T-cell (primary cell): ENCODE data around the gene GLRX. TPM values are rescaled to one million over a fixed set of nuclear protein-coding genes. Genes with fewer than 3 reads are reported as not detected.

ENCODE experiments used
- ATAC-seq, 4 experiments: fragments of 200-7000 bp in 3 of 4; fragments of 150-1000 bp in 1 of 4; cut with Tn5 transposase; replicated peaks in 1 of 4; 1 replicate in 3 of 4; 2 replicates in 1 of 4; pipeline ENCODE4 v1.10.0; 2021; ENCODE audit warnings: moderate library complexity in 3 of 4, mild to moderate bottlenecking in 2 of 4, moderate number of reproducible peaks in 1 of 4
- CTCF ChIA-PET, 2 donors: fragments of 300-600 bp; sonication (Branson Sonifier 250); formaldehyde crosslinking; loops; one replicate each; lab custom pipeline; 2022; ENCODE audit warnings: antibody characterized with exemption in 2 of 2; lab: Charles Lee
- POLR2A ChIA-PET, 2 donors: fragments of 300-600 bp; sonication (Branson Sonifier 250); formaldehyde crosslinking; loops; one replicate each; lab custom pipeline; 2022; ENCODE audit warnings: antibody characterized with exemption in 2 of 2; lab: Charles Lee
- DNase-seq, 35 experiments: peaks; one replicate each; pipeline versions ENCODE4 v3.0.0 to v3.0.0-alpha.2; 2013 to 2023
- H3K27ac ChIP-seq: one replicate; pipeline ENCODE4 v1.5.1; 2013; ENCODE audit warnings: low read length
- H3K27me3 ChIP-seq, 2 experiments: replicated peaks in 1 of 2; 1 replicate in 1 of 2; 2 replicates in 1 of 2; pipeline versions ENCODE4 v1.6.1 to v1.7.0; 2013; ENCODE audit warnings: low read length in 1 of 2, mixed read lengths in 1 of 2; ENCODE audit not compliant: control insufficient read depth in 2 of 2, insufficient read depth in 2 of 2; ENCODE audit errors: extremely low read depth in 1 of 2
- H3K36me3 ChIP-seq, 2 donors: 1 replicate in 1 of 2; 2 replicates in 1 of 2; pipeline versions ENCODE4 v1.6.1 to v1.7.0; 2013; ENCODE audit warnings: low read length in 1 of 2; ENCODE audit not compliant: control insufficient read depth in 2 of 2, insufficient read depth in 1 of 2; ENCODE audit errors: extremely low read depth in 1 of 2
- H3K4me1 ChIP-seq, 2 experiments: 1 replicate in 1 of 2; 2 replicates in 1 of 2; pipeline versions ENCODE4 v1.6.1 to v1.7.0; 2013; ENCODE audit warnings: low read length in 2 of 2, mixed read lengths in 1 of 2; ENCODE audit not compliant: insufficient read depth in 2 of 2, control insufficient read depth in 1 of 2; ENCODE audit errors: extremely low read depth in 1 of 2
- H3K4me3 ChIP-seq, 2 donors: 1 replicate in 1 of 2; 2 replicates in 1 of 2; pipeline versions ENCODE4 v1.5.1 to v1.7.0; 2013; ENCODE audit warnings: mild to moderate bottlenecking in 2 of 2, low read length in 1 of 2, moderate library complexity in 1 of 2; ENCODE audit not compliant: control insufficient read depth in 1 of 2; ENCODE audit errors: extremely low read depth in 1 of 2
- H3K9me3 ChIP-seq: 2 replicates; pipeline ENCODE4 v1.7.0; 2013
- H3K27ac Mint-ChIP-seq, 2 donors: one replicate each; pipeline ENCODE4 v1.8.0; 2020 to 2021; ENCODE audit warnings: mild to moderate bottlenecking in 2 of 2, mixed read lengths in 2 of 2
- H3K27me3 Mint-ChIP-seq, 2 donors: one replicate each; pipeline ENCODE4 v1.8.0; 2021 to 2022; ENCODE audit warnings: mixed read lengths in 2 of 2
- H3K36me3 Mint-ChIP-seq: one replicate; pipeline ENCODE4 v1.8.0; 2021; ENCODE audit warnings: mixed read lengths
- H3K4me1 Mint-ChIP-seq, 3 donors: one replicate each; pipeline ENCODE4 v1.8.0; 2020 to 2022; ENCODE audit warnings: mixed read lengths in 3 of 3, mild to moderate bottlenecking in 1 of 3
- H3K4me3 Mint-ChIP-seq, 3 donors: one replicate each; pipeline ENCODE4 v1.8.0; 2020 to 2022; ENCODE audit warnings: mild to moderate bottlenecking in 3 of 3, mixed read lengths in 3 of 3, moderate library complexity in 3 of 3
- H3K9me3 Mint-ChIP-seq, 3 donors: one replicate each; pipeline ENCODE4 v1.8.0; 2020 to 2022; ENCODE audit warnings: mixed read lengths in 3 of 3
- WGBS: methylation state at CpG from one replicate; pipeline ENCODE4 v1.1.5; 2013; ENCODE audit warnings: missing lambda C conversion rate; ENCODE audit not compliant: insufficient coverage; 5-methylcytosine and 5-hydroxymethylcytosine counted together
- total RNA-seq, 35 experiments: library from RNA in 6 of 35; stranded (reverse) in 6 of 35; fragments of 120-200 nt in 1 of 35; gene quantifications; one replicate each; pipeline versions ENCODE4 v1.2.1 to v1.2.4 and lab custom pipeline; 2013 to 2026

GLRX gene
- total RNA-seq, 5 donors from 2014 or later (not counting 1 experiment from before 2014, with no cell fraction given), result 27.6 to 73.3 (median 56.8) TPM

GRCh38 chr5:95848701-95849100 is 26.2 kb upstream of the GLRX start:
- no peak for DNase-seq
- no peak overlapping the region for H3K4me3 Mint-ChIP-seq
- whole genome bisulfite sequencing, result 91% methylated on average over 3 of the region's 3 CpGs

GRCh38 chr5:95847261-95847592 is 24.7 kb upstream of the GLRX start:
- no peaks in the 10 kb centered on the region for H3K36me3 Mint-ChIP-seq
- Histone ChIP-seq H3K9me3 (no peaks in the 10 kb centered on the region), H3K27ac (no peak overlapping the region), H3K36me3 (no peaks in the 10 kb centered on the region), H3K4me1 (peaks cover 7 to 17% of the 10 kb centered on the region in 2 experiments), H3K27me3 (no peaks in the 10 kb centered on the region), H3K4me3 (no peak overlapping the region)
- ChIA-PET POLR2A (no interaction called here), CTCF (interaction anchor here (0.5 to 8.9 kb wide), 17 partner anchors 10 to 478 kb away, joined by 3 to 92 read pairs (median 4); partner anchors contain the start of gene GLRX (in 1 of the 2))
- no peaks in the 10 kb centered on the region for H3K9me3 Mint-ChIP-seq
- no peak overlapping the region for H3K4me3 Mint-ChIP-seq
- ATAC-seq (no peak), DNase-seq (no peak)
- peaks cover 3% of the 10 kb centered on the region in 2 donors for H3K27me3 Mint-ChIP-seq
- H3K27ac Mint-ChIP-seq, result no peak overlapping the region
- peaks cover 14 to 22% (median 22%) of the 10 kb centered on the region in 3 donors for H3K4me1 Mint-ChIP-seq
- no CpG with 5 or more reads among the region's 1 CpG for WGBS

More at GRCh38 chr5:95848701-95849100, 26.2 kb upstream of the GLRX start:
- ChIA-PET POLR2A (no interaction called here), CTCF (interaction anchor here (0.6 to 8.9 kb wide), 19 partner anchors 17 to 1951 kb away, joined by 3 to 92 read pairs (median 4); no protein-coding TSS in a partner anchor)
- peaks cover 3% of the 10 kb centered on the region in 2 donors for H3K27me3 Mint-ChIP-seq
- Histone ChIP-seq H3K36me3 (no peaks in the 10 kb centered on the region), H3K27me3 (peaks cover 0 to 5% of the 10 kb centered on the region in 2 experiments), H3K4me1 (peaks cover 0 to 3% of the 10 kb centered on the region in 2 experiments), H3K9me3 (no peaks in the 10 kb centered on the region), H3K4me3 (no peak overlapping the region), H3K27ac (no peak overlapping the region)
- ATAC-seq, result no peak
- H3K9me3 Mint-ChIP-seq, result no peaks in the 10 kb centered on the region
- peaks cover 2 to 12% (median 9%) of the 10 kb centered on the region in 3 donors for H3K4me1 Mint-ChIP-seq
- H3K36me3 Mint-ChIP-seq, result no peaks in the 10 kb centered on the region
- no peak overlapping the region for H3K27ac Mint-ChIP-seq

GRCh38 chr5:95846554-95847260 is 24.2 kb upstream of the GLRX start:
- H3K27me3 ChIP-seq, result no peaks in the 10 kb centered on the region
- Mint-ChIP-seq H3K9me3 (no peaks in the 10 kb centered on the region), H3K27me3 (peaks cover 3% of the 10 kb centered on the region in 2 donors), H3K4me1 (peaks cover 14 to 23% (median 22%) of the 10 kb centered on the region in 3 donors), H3K27ac (no peak overlapping the region), H3K36me3 (no peaks in the 10 kb centered on the region), H3K4me3 (no peak overlapping the region)
- DNase-seq (peak; percentile 28 to 87 (median 60)), ATAC-seq (peak; percentile 74 to 80 (median 76))
- CTCF ChIA-PET, result interaction anchor here (0.5 to 8.9 kb wide), 25 partner anchors 10 to 479 kb away, joined by 3 to 92 read pairs (median 4); partner anchors contain the start of gene GLRX (in 1 of the 2)
- H3K9me3 ChIP-seq, result no peaks in the 10 kb centered on the region
- no peak overlapping the region for H3K27ac ChIP-seq
- H3K4me1 ChIP-seq, result peaks cover 7 to 17% of the 10 kb centered on the region in 2 experiments
- 98% methylated on average over 3 of the region's 7 CpGs for WGBS
- no peaks in the 10 kb centered on the region for H3K36me3 ChIP-seq
- no peak overlapping the region for H3K4me3 ChIP-seq
- POLR2A ChIA-PET, result no interaction called here

- H3K9me3 ChIP-seq, result no peaks in the 10 kb centered on the region
- H3K4me1 Mint-ChIP-seq, result peaks cover 16 to 23% (median 22%) of the 10 kb centered on the region in 3 donors
- H3K4me1 ChIP-seq, result peaks cover 7 to 17% of the 10 kb centered on the region in 2 experiments
- no peak for ATAC-seq
- H3K27ac Mint-ChIP-seq, result peak overlapping the region in 1 of 2 donors; percentile 2
- H3K36me3 Mint-ChIP-seq, result no peaks in the 10 kb centered on the region
- WGBS, result no CpG with 5 or more reads among the region's 3 CpGs
- no peaks in the 10 kb centered on the region for H3K9me3 Mint-ChIP-seq
- no peak overlapping the region for H3K4me3 Mint-ChIP-seq
- no peaks in the 10 kb centered on the region for H3K27me3 ChIP-seq
- no peak overlapping the region for H3K27ac ChIP-seq
- H3K4me3 ChIP-seq, result no peak overlapping the region
- DNase-seq, result no peak
- no peaks in the 10 kb centered on the region for H3K36me3 ChIP-seq
- H3K27me3 Mint-ChIP-seq, result peaks cover 3% of the 10 kb centered on the region in 2 donors
- CTCF ChIA-PET, result interaction anchor here (1.1 to 8.9 kb wide), 4 partner anchors 37 to 66 kb away, joined by 3 to 89 read pairs (median 24); no protein-coding TSS in a partner anchor
- POLR2A ChIA-PET, result no interaction called here
Measured at GRCh38 chr5:95845391-95845790, 22.9 kb upstream of the GLRX start.

GRCh38 chr5:95843733-95844223 is 21.3 kb upstream of the GLRX start:
- no peaks in the 10 kb centered on the region for H3K36me3 Mint-ChIP-seq
- no peaks in the 10 kb centered on the region for H3K9me3 Mint-ChIP-seq
- 100% methylated on average over 1 of the region's 3 CpGs for WGBS
- H3K4me1 Mint-ChIP-seq, result peaks cover 20 to 29% (median 24%) of the 10 kb centered on the region in 3 donors
- Histone ChIP-seq H3K9me3 (no peaks in the 10 kb centered on the region), H3K27me3 (no peaks in the 10 kb centered on the region), H3K27ac (peak overlapping the region; percentile 52), H3K4me1 (peaks cover 7 to 17% of the 10 kb centered on the region in 2 experiments), H3K36me3 (no peaks in the 10 kb centered on the region), H3K4me3 (no peak overlapping the region)
- H3K27me3 Mint-ChIP-seq, result peaks cover 0 to 3% of the 10 kb centered on the region in 2 donors
- H3K4me3 Mint-ChIP-seq, result peak overlapping the region in 1 of 3 donors; percentile 50
- ChIA-PET CTCF (interaction anchor here (0.6 to 8.9 kb wide), 22 partner anchors 16 to 199 kb away, joined by 3 to 89 read pairs (median 4); partner anchors contain the start of gene GLRX (in 1 of the 2)), POLR2A (interaction anchor here (0.6 to 0.7 kb wide), 5 partner anchors 16 to 819 kb away, joined by 3 to 8 read pairs (median 5); no protein-coding TSS in a partner anchor)
- DNase-seq (no peak), ATAC-seq (no peak)
- H3K27ac Mint-ChIP-seq, result peak overlapping the region; percentile 89 to 94
